Kasumi-1 (cell line): ENCODE data around the gene MBD3L1.

Experiments used
- DNase-seq, 2 experiments: peaks; one replicate each; lab custom pipeline; 2025; lab: John Stamatoyannopoulos, UW

Gene MBD3L1

DNA sequence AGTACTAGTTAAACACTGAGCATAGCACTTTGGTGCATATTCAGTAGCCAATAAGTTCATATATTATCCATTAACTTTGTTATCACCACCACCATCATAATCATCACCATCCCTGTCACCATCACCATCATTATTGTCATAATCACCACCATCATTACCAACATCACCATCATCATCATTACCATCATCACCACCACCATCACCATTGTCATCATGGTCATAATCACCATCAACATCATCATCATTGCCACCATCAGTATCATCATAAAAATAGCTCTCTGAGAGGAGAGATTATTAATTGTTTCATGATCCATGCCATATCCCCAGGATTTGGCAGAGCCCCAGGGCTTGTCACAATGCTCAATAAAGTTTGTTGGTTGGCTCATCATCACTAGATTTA lies 49.3 kb downstream of the MBD3L1 start:
- no peak for DNase-seq

- DNase-seq, result no peak
Observed at GRCh38 chr19:8884416-8884815, 52.2 kb downstream of the MBD3L1 start.

GRCh38 chr19:8887364-8887763 lies 55.2 kb downstream of the MBD3L1 start:
- no peak for DNase-seq

- no peak for DNase-seq
Observed at GRCh38 chr19:8890260-8890659, 58.1 kb downstream of the MBD3L1 start.
